Caco-2 (cell line): ENCODE data around the gene HADHB. TPM values are rescaled to one million over a fixed set of nuclear protein-coding genes. Genes with fewer than 3 reads are reported as not detected.
"Not testable (repeated sequence)": the region's sequence is repeated elsewhere in the genome, so short reads cannot be mapped to it uniquely, and the experiment has no call there.

Experiments used
- BruUV-seq: library from RNA; stranded (reverse); fragments of 400-500 nt; replicated peaks from 2 replicates; lab custom pipeline; 2021; lab: Mats Ljungman, UMichigan
- CTCF ChIA-PET: fragments of 300-600 bp; sonication (Branson Sonifier 250); formaldehyde crosslinking; loops from one replicate; lab custom pipeline; 2022; ENCODE audit warnings: antibody characterized with exemption; lab: Charles Lee
- POLR2A ChIA-PET: fragments of 300-600 bp; sonication (Branson Sonifier 250); formaldehyde crosslinking; loops from one replicate; lab custom pipeline; 2022; ENCODE audit warnings: antibody characterized with exemption; lab: Charles Lee
- DNase-seq, 2 experiments: peaks; one replicate each; pipeline versions ENCODE4 v3.0.0 to v3.0.0-alpha.2; 2020 to 2022
- H3K27me3 ChIP-seq: replicated peaks from 2 replicates; pipeline ENCODE4 v1.6.0; 2011; ENCODE audit warnings: low read length; ENCODE audit not compliant: control insufficient read depth, insufficient read depth
- H3K36me3 ChIP-seq: 2 replicates; pipeline ENCODE4 v1.5.1; 2011; ENCODE audit warnings: low read length; ENCODE audit not compliant: control insufficient read depth, insufficient read depth
- H3K4me1 ChIP-seq: fragments of 250-450 bp; sonication (Bioruptor Pico); 2 replicates; pipeline ENCODE4 v1.5.1; 2020; ENCODE audit warnings: mild to moderate bottlenecking
- H3K4me3 ChIP-seq: 2 replicates; pipeline ENCODE4 v1.5.1; 2011; ENCODE audit warnings: low read depth, mild to moderate bottlenecking, control low read depth, low read length
- H3K9me3 ChIP-seq: fragments of 250-450 bp; sonication (Bioruptor Pico); 2 replicates; pipeline ENCODE4 v1.5.1; 2020; ENCODE audit warnings: mild to moderate bottlenecking, moderate library complexity
- H3K27ac Mint-ChIP-seq: one replicate; pipeline ENCODE4 v1.8.0; 2022; ENCODE audit warnings: mixed read lengths; ENCODE audit not compliant: unreplicated experiment
- H3K27me3 Mint-ChIP-seq: one replicate; pipeline ENCODE4 v1.8.0; 2022; ENCODE audit warnings: mixed read lengths; ENCODE audit not compliant: insufficient read depth, unreplicated experiment
- H3K36me3 Mint-ChIP-seq: one replicate; pipeline ENCODE4 v1.8.0; 2022; ENCODE audit warnings: mild to moderate bottlenecking, mixed read lengths; ENCODE audit not compliant: insufficient read depth, unreplicated experiment
- H3K4me1 Mint-ChIP-seq: one replicate; pipeline ENCODE4 v1.8.0; 2022; ENCODE audit warnings: low read depth, mixed read lengths; ENCODE audit not compliant: unreplicated experiment
- H3K4me3 Mint-ChIP-seq: one replicate; pipeline ENCODE4 v1.8.0; 2022; ENCODE audit warnings: mild to moderate bottlenecking, moderate library complexity, mixed read lengths; ENCODE audit not compliant: unreplicated experiment
- H3K9me3 Mint-ChIP-seq: one replicate; pipeline ENCODE4 v1.8.0; 2022; ENCODE audit warnings: mixed read lengths; ENCODE audit not compliant: unreplicated experiment
- intact Hi-C: fragments of 100-400 bp; cut with micrococcal nuclease; formaldehyde crosslinking; loops from one replicate; pipeline ENCODE4 v1.10.0; 2022; ENCODE audit not compliant: unreplicated experiment
- total RNA-seq: library from RNA; stranded (reverse); gene quantifications from 2 replicates; pipeline ENCODE4 v1.2.3, GENCODE V29; 2022
- TF ChIP-seq, protein P1 (sequence below), 2 experiments: fragments of 200-600 bp in 1 of 2; IDR thresholded peaks; 1 replicate in 1 of 2; 2 replicates in 1 of 2; pipeline versions ENCODE4 v1.5.1 to v1.8.0; 2011 to 2022; ENCODE audit warnings: antibody characterized with exemption in 1 of 2, control low read depth in 1 of 2, inconsistent platforms in 1 of 2, low read depth in 1 of 2, low read length in 1 of 2, mild to moderate bottlenecking in 1 of 2, moderate library complexity in 1 of 2; ENCODE audit not compliant: insufficient read depth in 1 of 2, severe bottlenecking in 1 of 2, unreplicated experiment in 1 of 2

Gene HADHB
- total RNA-seq, 1 experiment from 2014 or later, result 93.2 TPM

GRCh38 chr2:26268213-26268612, 23.5 kb downstream of the HADHB start:
- intact Hi-C loops, result no loop called here
- Histone ChIP-seq H3K4me1 (no peaks in the 10 kb centered on the region), H3K9me3 (no peaks in the 10 kb centered on the region), H3K36me3 (no peaks in the 10 kb centered on the region), H3K27me3 (no peaks in the 10 kb centered on the region), H3K4me3 (no peak overlapping the region)
- DNase-seq, result no peak
- H3K27me3 Mint-ChIP-seq, result no peaks in the 10 kb centered on the region
- H3K36me3 Mint-ChIP-seq, result peaks cover 12% of the 10 kb centered on the region
- H3K4me3 Mint-ChIP-seq, result no peak overlapping the region
- H3K27ac Mint-ChIP-seq, result no peak overlapping the region
- ChIA-PET CTCF (no interaction called here), POLR2A (no interaction called here)
- TF ChIP-seq, protein P1, sequence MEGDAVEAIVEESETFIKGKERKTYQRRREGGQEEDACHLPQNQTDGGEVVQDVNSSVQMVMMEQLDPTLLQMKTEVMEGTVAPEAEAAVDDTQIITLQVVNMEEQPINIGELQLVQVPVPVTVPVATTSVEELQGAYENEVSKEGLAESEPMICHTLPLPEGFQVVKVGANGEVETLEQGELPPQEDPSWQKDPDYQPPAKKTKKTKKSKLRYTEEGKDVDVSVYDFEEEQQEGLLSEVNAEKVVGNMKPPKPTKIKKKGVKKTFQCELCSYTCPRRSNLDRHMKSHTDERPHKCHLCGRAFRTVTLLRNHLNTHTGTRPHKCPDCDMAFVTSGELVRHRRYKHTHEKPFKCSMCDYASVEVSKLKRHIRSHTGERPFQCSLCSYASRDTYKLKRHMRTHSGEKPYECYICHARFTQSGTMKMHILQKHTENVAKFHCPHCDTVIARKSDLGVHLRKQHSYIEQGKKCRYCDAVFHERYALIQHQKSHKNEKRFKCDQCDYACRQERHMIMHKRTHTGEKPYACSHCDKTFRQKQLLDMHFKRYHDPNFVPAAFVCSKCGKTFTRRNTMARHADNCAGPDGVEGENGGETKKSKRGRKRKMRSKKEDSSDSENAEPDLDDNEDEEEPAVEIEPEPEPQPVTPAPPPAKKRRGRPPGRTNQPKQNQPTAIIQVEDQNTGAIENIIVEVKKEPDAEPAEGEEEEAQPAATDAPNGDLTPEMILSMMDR (IDR thresholded peaks at IDR 0.05; ENCODE audit: insufficient read depth in 1 of 2, low read depth in 1 of 2, low read length in 1 of 2, severe bottlenecking in 1 of 2, unreplicated experiment in 1 of 2), result no peak
- no TSS peak for BruUV-seq
- no peaks in the 10 kb centered on the region for H3K9me3 Mint-ChIP-seq
- no peaks in the 10 kb centered on the region for H3K4me1 Mint-ChIP-seq

- H3K36me3 ChIP-seq, H3K4me3 ChIP-seq, H3K9me3 Mint-ChIP-seq, H3K27me3 ChIP-seq, H3K27ac Mint-ChIP-seq, CTCF ChIA-PET, DNase-seq, intact Hi-C loops, H3K4me1 Mint-ChIP-seq, H3K4me3 Mint-ChIP-seq, H3K27me3 Mint-ChIP-seq, POLR2A ChIA-PET, H3K9me3 ChIP-seq, BruUV-seq, H3K4me1 ChIP-seq: not testable (repeated sequence)
- H3K36me3 Mint-ChIP-seq, result peaks cover 16% of the 10 kb centered on the region
These were observed 24.1 kb downstream of the HADHB start for GRCh38 chr2:26268670-26269385.

- BruUV-seq, result no TSS peak
- ChIA-PET CTCF (no interaction called here), POLR2A (no interaction called here)
- Histone ChIP-seq H3K36me3 (no peaks in the 10 kb centered on the region), H3K4me3 (no peak overlapping the region), H3K27me3 (no peaks in the 10 kb centered on the region), H3K4me1 (no peaks in the 10 kb centered on the region), H3K9me3 (no peaks in the 10 kb centered on the region)
- Mint-ChIP-seq H3K4me3 (no peak overlapping the region), H3K9me3 (no peaks in the 10 kb centered on the region), H3K4me1 (no peaks in the 10 kb centered on the region), H3K27me3 (no peaks in the 10 kb centered on the region), H3K27ac (no peak overlapping the region), H3K36me3 (peaks cover 16% of the 10 kb centered on the region)
- no peak for DNase-seq
- TF ChIP-seq, protein P1 (IDR thresholded peaks at IDR 0.05; ENCODE audit: insufficient read depth in 1 of 2, low read depth in 1 of 2, low read length in 1 of 2, severe bottlenecking in 1 of 2, unreplicated experiment in 1 of 2), result no peak
- intact Hi-C loops, result no loop called here
These were observed 24.9 kb downstream of the HADHB start for GRCh38 chr2:26269571-26270158.
